Activated CD8-positive, alpha-beta memory T cell treated with anti-CD3 and anti-CD28 coated beads, Interleukin-2, amount 50 U/mL, for 24 hours (primary cell): ENCODE data around the gene TMEM26.

Experiments
- DNase-seq: peaks from one replicate; pipeline ENCODE4 v3.0.0-alpha.2; 2020; ENCODE audit errors: extremely low read depth

Gene TMEM26

GRCh38 chr10:61460835-61461234 is 7.7 kb upstream of the TMEM26 start:
- no peak for DNase-seq

GRCh38 chr10:61458031-61458430 is 4.8 kb upstream of the TMEM26 start:
- no peak for DNase-seq

- no peak for DNase-seq
These were observed 3.1 kb upstream of the TMEM26 start for GRCh38 chr10:61456095-61456789.

GRCh38 chr10:61455656-61456055 is 2.5 kb upstream of the TMEM26 start:
- no peak for DNase-seq

GRCh38 chr10:61454541-61454940 is 1.4 kb upstream of the TMEM26 start:
- DNase-seq, result no peak

- no peak for DNase-seq
These were observed 980 bp downstream of the TMEM26 start for GRCh38 chr10:61452151-61452651.

GRCh38 chr10:61451357-61451756 is 1.8 kb downstream of the TMEM26 start:
- DNase-seq, result no peak

- no peak for DNase-seq
These were observed 4.2 kb downstream of the TMEM26 start for GRCh38 chr10:61448841-61449600.

GRCh38 chr10:61448091-61448490 is 5.1 kb downstream of the TMEM26 start:
- no peak for DNase-seq

GRCh38 chr10:61439058-61439609 is 14.0 kb downstream of the TMEM26 start:
- DNase-seq, result no peak

- DNase-seq, result no peak
These were observed 14.8 kb downstream of the TMEM26 start for GRCh38 chr10:61438141-61438988.

GRCh38 chr10:61423178-61423577 is 30.0 kb downstream of the TMEM26 start:
- no peak for DNase-seq

GRCh38 chr10:61417661-61418060 is 35.5 kb downstream of the TMEM26 start:
- DNase-seq, result no peak

GRCh38 chr10:61415824-61416223 is 37.4 kb downstream of the TMEM26 start:
- DNase-seq, result no peak

- DNase-seq, result no peak
These were observed 41.5 kb downstream of the TMEM26 start for GRCh38 chr10:61411706-61412105.

GRCh38 chr10:61410353-61411070 is 42.7 kb downstream of the TMEM26 start:
- no peak for DNase-seq

GRCh38 chr10:61409157-61409556 is 44.0 kb downstream of the TMEM26 start:
- no peak for DNase-seq

- no peak for DNase-seq
These were observed 45.1 kb downstream of the TMEM26 start for GRCh38 chr10:61408105-61408504.

GRCh38 chr10:61406736-61407135 is 46.4 kb downstream of the TMEM26 start:
- DNase-seq, result no peak

GRCh38 chr10:61406242-61406641 is 46.9 kb downstream of the TMEM26 start:
- no peak for DNase-seq

GRCh38 chr10:61404751-61405150 is 48.4 kb downstream of the TMEM26 start:
- no peak for DNase-seq
